Activated CD8-positive, alpha-beta memory T cell treated with anti-CD3 and anti-CD28 coated beads for 4 hours (primary cell): ENCODE measurements around the gene TNIK.
A peak's percentile ranks its signal among the peaks of the same experiment; 100 is the strongest.

Experiments
- DNase-seq, 2 donors: peaks; one replicate each; pipeline ENCODE4 v3.0.0-alpha.2; 2020; ENCODE audit warnings: low read depth in 2 of 2

The TNIK gene

GRCh38 chr3:171459942-171460724, at the start of gene TNIK:
TNIK (minus strand) TSS chr3:171460405; CDS start chr3:171460063, 342 bp downstream.
- DNase-seq: peak; percentile 89 to 95

GRCh38 chr3:171508676-171509075, 48.5 kb upstream of the TNIK start:
- no peak for DNase-seq

- no peak for DNase-seq
Measured at GRCh38 chr3:171508206-171508605, 48.0 kb upstream of the TNIK start.

- no peak for DNase-seq
Measured at GRCh38 chr3:171506743-171507319, 46.6 kb upstream of the TNIK start.

- DNase-seq: no peak
Measured at GRCh38 chr3:171505822-171506333, 45.7 kb upstream of the TNIK start.

- no peak for DNase-seq
Measured at GRCh38 chr3:171504376-171504775, 44.2 kb upstream of the TNIK start.

GRCh38 chr3:171503817-171504216, 43.6 kb upstream of the TNIK start:
- no peak for DNase-seq

GRCh38 chr3:171498921-171499320, 38.7 kb upstream of the TNIK start:
- DNase-seq: no peak

GRCh38 chr3:171497468-171497867, 37.3 kb upstream of the TNIK start:
- DNase-seq: no peak

- no peak for DNase-seq
Measured at GRCh38 chr3:171495413-171495812, 35.2 kb upstream of the TNIK start.

- no peak for DNase-seq
Measured at GRCh38 chr3:171494457-171495109, 34.4 kb upstream of the TNIK start.

GRCh38 chr3:171491361-171491760, 31.2 kb upstream of the TNIK start:
- DNase-seq: no peak

GRCh38 chr3:171490901-171491300, 30.7 kb upstream of the TNIK start:
- DNase-seq: no peak

GRCh38 chr3:171489348-171489747, 29.1 kb upstream of the TNIK start:
- no peak for DNase-seq

GRCh38 chr3:171488479-171488878, 28.3 kb upstream of the TNIK start:
- no peak for DNase-seq

GRCh38 chr3:171487382-171487781, 27.2 kb upstream of the TNIK start:
- DNase-seq: no peak

GRCh38 chr3:171485338-171485737, 25.1 kb upstream of the TNIK start:
- DNase-seq: no peak

- DNase-seq: no peak
Measured at GRCh38 chr3:171481011-171481410, 20.8 kb upstream of the TNIK start.

GRCh38 chr3:171480526-171480925, 20.3 kb upstream of the TNIK start:
- DNase-seq: no peak

GRCh38 chr3:171476532-171477102, 16.4 kb upstream of the TNIK start:
- no peak for DNase-seq

GRCh38 chr3:171472552-171472951, 12.3 kb upstream of the TNIK start:
- DNase-seq: no peak

GRCh38 chr3:171470714-171471227, 10.6 kb upstream of the TNIK start:
- no peak for DNase-seq
